Measurements from ENCODE around the gene ACSF3.

GRCh38 chr16:89155851-89156739, 62.4 kb downstream of the ACSF3 start:
- TF ChIP-seq, protein P1, sequence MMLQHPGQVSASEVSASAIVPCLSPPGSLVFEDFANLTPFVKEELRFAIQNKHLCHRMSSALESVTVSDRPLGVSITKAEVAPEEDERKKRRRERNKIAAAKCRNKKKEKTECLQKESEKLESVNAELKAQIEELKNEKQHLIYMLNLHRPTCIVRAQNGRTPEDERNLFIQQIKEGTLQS (IDR thresholded peaks at IDR 0.05) = no peak
- TF ChIP-seq, protein P2, sequence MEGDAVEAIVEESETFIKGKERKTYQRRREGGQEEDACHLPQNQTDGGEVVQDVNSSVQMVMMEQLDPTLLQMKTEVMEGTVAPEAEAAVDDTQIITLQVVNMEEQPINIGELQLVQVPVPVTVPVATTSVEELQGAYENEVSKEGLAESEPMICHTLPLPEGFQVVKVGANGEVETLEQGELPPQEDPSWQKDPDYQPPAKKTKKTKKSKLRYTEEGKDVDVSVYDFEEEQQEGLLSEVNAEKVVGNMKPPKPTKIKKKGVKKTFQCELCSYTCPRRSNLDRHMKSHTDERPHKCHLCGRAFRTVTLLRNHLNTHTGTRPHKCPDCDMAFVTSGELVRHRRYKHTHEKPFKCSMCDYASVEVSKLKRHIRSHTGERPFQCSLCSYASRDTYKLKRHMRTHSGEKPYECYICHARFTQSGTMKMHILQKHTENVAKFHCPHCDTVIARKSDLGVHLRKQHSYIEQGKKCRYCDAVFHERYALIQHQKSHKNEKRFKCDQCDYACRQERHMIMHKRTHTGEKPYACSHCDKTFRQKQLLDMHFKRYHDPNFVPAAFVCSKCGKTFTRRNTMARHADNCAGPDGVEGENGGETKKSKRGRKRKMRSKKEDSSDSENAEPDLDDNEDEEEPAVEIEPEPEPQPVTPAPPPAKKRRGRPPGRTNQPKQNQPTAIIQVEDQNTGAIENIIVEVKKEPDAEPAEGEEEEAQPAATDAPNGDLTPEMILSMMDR (IDR thresholded peaks at IDR 0.05; ENCODE audit: low read depth, low read length, missing input control) = no peak
- TF ChIP-seq SP1 (IDR thresholded peaks at IDR 0.05) (no peak), TAF1 (conservative IDR thresholded peaks at IDR 0.05) (no peak)
